LNCaP clone FGC (cell line): ENCODE results near the gene ASCC1.

ENCODE experiments used
- DNase-seq: peaks from one replicate; pipeline ENCODE4 v3.0.0-alpha.2; 2011; ENCODE audit warnings: low read depth
- H3K4me3 ChIP-seq: 2 replicates; pipeline ENCODE4 v1.5.1; 2011; ENCODE audit warnings: mild to moderate bottlenecking, low read depth, low read length, control low read depth
- TF ChIP-seq, protein P1 (sequence below): IDR thresholded peaks from 2 replicates; pipeline ENCODE4 v1.5.1; 2012; ENCODE audit warnings: mild to moderate bottlenecking; ENCODE audit not compliant: control insufficient read depth, insufficient read depth; ENCODE audit errors: extremely low read depth

ASCC1 gene, protein sequence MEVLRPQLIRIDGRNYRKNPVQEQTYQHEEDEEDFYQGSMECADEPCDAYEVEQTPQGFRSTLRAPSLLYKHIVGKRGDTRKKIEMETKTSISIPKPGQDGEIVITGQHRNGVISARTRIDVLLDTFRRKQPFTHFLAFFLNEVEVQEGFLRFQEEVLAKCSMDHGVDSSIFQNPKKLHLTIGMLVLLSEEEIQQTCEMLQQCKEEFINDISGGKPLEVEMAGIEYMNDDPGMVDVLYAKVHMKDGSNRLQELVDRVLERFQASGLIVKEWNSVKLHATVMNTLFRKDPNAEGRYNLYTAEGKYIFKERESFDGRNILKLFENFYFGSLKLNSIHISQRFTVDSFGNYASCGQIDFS

DNA sequence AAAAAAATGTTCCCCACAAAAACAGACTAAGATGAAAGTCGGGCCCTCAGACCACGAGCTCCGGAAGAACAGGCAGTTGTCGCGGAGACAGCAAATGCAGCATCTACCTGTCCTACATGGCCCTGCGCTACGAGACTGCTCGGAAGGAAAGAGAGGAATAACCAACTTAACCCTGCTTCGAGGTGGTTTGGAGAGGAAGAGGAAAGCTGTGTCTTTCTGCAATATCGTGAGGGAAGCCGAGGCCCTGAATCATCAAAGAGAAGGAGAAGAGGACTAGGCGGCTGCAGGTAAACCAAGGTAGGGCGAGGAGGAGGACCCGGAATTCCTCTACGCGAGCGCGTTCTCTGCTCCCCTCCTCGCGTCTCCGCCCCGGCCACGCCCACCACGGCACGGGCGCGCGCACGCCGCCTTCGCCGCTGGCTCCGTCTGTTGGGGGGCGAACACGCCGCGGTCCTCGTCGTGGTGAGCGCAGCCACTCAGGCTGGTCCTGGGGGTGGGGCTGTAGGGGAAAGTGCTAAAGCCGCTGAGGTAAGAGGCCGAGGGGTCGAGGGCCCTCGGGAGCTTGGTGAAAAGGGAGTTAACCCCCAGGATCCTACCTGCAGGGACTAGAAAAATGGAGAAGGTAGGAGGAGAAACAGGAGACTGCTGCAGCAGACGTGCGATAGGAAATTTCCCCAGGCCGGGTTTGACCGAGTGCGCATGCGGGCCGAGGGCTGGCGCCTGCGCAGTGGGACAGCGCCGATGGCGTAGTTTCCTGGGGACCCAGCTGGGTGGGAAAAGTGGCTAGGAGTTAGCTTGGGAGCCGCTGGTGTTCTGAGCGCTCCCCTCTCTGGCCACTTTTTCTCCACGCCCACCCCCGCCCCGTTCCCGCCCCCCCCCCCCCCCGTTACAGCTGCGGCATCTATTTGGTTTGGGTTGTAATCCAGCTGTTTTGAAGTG lies at the start of gene ASCC1, which contains the start of gene ANAPC16:
Gene ASCC1 (minus strand): TSS at position 666 of the 939 bp plus-strand sequence. CDS start 2,978 bp downstream, outside the sequence.
Gene ANAPC16 (plus strand): TSS at position 402 of the 939 bp plus-strand sequence. CDS start 7,903 bp downstream, outside the sequence.
- TF ChIP-seq, protein P1, sequence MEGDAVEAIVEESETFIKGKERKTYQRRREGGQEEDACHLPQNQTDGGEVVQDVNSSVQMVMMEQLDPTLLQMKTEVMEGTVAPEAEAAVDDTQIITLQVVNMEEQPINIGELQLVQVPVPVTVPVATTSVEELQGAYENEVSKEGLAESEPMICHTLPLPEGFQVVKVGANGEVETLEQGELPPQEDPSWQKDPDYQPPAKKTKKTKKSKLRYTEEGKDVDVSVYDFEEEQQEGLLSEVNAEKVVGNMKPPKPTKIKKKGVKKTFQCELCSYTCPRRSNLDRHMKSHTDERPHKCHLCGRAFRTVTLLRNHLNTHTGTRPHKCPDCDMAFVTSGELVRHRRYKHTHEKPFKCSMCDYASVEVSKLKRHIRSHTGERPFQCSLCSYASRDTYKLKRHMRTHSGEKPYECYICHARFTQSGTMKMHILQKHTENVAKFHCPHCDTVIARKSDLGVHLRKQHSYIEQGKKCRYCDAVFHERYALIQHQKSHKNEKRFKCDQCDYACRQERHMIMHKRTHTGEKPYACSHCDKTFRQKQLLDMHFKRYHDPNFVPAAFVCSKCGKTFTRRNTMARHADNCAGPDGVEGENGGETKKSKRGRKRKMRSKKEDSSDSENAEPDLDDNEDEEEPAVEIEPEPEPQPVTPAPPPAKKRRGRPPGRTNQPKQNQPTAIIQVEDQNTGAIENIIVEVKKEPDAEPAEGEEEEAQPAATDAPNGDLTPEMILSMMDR = no peak
- H3K4me3 ChIP-seq = peak within 1 kb of the TSS; percentile 84
- DNase-seq = peak; percentile 73

DNA sequence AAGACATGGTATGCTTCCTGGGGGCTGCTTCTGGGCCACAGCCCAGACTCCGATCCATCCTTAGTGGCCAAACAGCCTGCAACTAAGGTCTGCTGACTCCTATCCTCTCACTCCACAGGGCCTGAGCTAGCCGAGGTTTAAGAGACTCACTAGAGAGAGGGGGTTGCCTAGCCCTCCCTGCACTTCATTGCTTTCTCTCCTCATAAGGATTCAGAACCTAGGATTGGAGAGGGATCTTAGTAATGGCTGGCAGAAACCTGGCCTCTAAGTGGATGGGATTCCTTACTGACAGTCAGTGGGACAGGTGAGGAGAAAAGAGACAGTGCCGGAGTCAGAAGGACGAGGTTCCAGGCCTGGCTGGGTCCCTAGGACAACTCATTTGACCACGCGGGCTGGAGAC lies 49.4 kb upstream of the ASCC1 start:
- TF ChIP-seq, protein P1 = no peak
- no peak for DNase-seq
- no peak overlapping the region for H3K4me3 ChIP-seq

DNA sequence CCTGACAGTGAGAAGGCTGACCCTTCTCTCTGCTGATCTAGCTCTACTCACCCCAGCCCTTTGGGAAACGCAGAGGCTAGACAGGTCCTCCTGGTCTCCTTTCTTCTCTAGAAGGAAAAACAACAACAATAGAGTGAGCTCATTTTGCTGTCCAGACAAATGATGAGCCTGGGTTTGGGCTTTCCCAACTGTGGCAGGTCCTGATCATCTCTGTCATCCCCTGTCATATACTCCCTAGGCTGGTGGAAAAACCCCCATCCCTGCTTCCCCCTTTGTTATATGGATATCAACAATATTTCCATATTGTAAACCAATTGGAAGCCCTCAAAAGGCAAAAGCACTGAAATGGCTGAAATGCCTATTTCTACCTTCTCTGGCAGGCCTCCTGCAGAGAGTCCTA lies 48.5 kb upstream of the ASCC1 start:
- H3K4me3 ChIP-seq = no peak overlapping the region
- TF ChIP-seq, protein P1 = no peak
- no peak for DNase-seq

DNA sequence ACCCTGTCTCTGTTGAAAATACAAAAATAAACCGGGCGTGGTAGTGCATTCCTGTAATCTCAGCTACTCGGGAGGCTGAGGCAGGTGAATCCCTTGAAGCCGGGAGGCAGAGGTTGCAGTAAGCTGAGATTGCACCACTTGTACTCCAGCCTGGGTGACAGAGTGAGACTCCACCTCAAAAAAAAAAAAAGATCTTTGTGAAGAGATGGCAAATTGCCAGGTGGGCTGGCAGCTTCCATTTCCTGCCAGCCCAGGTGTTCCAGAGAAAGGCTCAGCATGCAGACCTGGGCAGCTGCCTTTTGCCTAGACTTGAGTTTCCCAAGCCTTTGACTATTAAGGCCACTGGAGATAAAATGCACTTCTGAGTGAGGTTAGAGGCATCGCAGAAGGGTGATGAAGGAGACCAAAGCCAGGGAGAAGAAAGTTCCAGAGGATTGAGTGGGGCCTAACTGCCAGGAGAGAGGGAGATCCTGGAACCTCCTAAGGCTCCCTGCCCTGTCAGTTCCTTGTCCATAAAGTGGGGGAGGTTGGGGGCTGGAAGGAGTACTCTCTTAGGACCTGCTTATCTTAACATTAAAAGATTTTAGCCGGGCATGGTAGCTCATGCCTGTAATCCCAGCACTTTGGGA lies 47.7 kb upstream of the ASCC1 start:
- no peak overlapping the region for H3K4me3 ChIP-seq
- DNase-seq = peak; percentile 80
- TF ChIP-seq, protein P1 = no peak

DNA sequence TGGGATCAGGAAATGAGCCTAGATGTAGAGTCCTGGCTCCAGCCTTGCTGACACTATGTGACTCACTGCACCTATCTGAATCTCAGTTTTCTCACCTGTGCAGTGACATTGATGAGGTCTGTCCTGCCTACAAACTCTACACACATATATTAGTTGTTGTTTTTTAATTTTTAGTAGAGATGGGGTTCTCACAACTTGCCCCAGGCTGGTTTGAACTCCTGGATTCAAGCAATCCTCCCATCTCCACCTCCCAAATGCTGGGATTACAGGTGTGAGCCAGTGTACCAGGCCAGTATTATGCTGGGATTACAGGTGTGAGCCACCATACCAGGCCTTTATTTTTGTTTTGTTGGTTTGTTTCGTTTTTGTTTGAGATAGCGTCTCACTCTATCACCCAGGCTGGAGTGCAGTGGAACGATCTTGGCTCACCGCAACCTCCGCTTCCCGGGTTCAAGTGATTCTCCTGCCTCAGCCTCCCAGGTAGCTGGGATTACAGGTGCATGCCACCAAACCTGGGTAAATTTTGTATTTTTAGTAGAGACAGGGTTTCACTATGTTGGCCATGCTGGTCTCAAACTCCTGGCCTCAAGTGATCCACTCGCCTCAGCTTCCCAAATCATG lies 45.8 kb upstream of the ASCC1 start:
- H3K4me3 ChIP-seq = no peak overlapping the region
- DNase-seq = no peak
- TF ChIP-seq, protein P1 = no peak

DNA sequence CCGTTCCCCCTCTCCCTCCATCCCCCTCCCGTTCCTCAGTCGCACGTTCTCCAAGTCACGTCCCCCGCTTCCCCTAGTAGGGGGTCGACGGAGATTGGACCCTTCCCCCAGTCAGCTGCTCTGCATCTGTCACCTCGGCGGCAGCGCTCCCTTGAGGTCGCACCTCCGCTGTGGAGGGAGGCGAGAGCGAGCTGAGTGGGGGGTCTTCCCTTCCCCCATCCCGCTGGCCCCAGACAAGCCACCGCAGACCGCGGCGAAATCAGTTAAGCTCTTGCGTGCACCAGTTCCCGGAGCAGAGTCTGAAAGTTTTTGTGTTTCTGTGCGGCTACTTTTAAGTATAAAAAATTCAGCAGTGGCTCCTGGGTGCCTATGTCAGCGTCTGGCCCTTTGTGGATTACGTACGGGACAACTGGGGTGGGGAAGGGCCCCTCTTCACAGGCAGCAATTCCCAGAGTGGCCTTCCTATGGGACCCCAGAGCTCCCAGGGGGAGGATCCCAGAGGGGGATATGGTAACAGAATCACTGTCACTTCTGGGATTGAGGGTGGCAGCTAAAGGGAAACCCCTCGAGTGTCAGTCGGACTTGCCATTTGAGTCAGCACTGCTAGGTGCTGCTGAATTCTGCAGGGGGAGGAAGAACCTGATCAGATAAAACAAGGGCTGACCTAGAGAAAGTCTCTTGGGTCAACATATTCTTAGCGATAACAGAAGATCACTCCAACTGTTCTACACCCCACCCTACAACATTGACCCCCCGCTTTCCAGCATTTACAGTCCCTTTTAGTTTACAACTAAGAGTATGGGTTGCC lies 45.1 kb upstream of the ASCC1 start:
- no peak for DNase-seq
- no peak overlapping the region for H3K4me3 ChIP-seq
- TF ChIP-seq, protein P1 = no peak
